Left lung (tissue), 10 donors: ENCODE results near the gene SLC6A13. TPM values are rescaled to one million over a fixed set of nuclear protein-coding genes. Genes with fewer than 3 reads are reported as not detected.

Experiments used
- ATAC-seq: fragments of 200-7000 bp; cut with Tn5 transposase; one replicate; pipeline ENCODE4 v1.9.1; 2020; ENCODE audit warnings: moderate library complexity
- DNase-seq, 4 donors: peaks; one replicate each; pipeline ENCODE4 v3.0.0-alpha.2; 2013 to 2020
- H3K27ac ChIP-seq, 2 donors: fragments of 200-600 bp; sonication (generic) in 1 of 2; one replicate each; pipeline versions ENCODE4 v1.5.0 to v1.8.0; 2020 to 2021
- H3K27me3 ChIP-seq, 2 donors: fragments of 200-600 bp; sonication (generic) in 1 of 2; one replicate each; pipeline versions ENCODE4 v1.5.0 to v1.8.0; 2020 to 2021
- H3K36me3 ChIP-seq, 2 donors: fragments of 200-600 bp; sonication (generic) in 1 of 2; one replicate each; pipeline versions ENCODE4 v1.5.0 to v1.8.0; 2020 to 2021
- H3K4me1 ChIP-seq, 2 donors: fragments of 200-600 bp; one replicate each; pipeline ENCODE4 v1.8.0; 2021
- H3K4me3 ChIP-seq, 2 donors: fragments of 200-600 bp; sonication (generic) in 1 of 2; one replicate each; pipeline versions ENCODE4 v1.5.0 to v1.8.0; 2020 to 2021; ENCODE audit warnings: mild to moderate bottlenecking in 1 of 2
- H3K9me3 ChIP-seq, 2 donors: fragments of 200-600 bp; sonication (generic) in 1 of 2; one replicate each; pipeline versions ENCODE4 v1.5.0 to v1.8.0; 2020 to 2021
- CTCF ChIP-seq, 2 donors: fragments of 200-600 bp; sonication (generic) in 1 of 2; IDR thresholded peaks; one replicate each; pipeline versions ENCODE4 v1.5.0 to v1.8.0; 2021; ENCODE audit warnings: antibody characterized with exemption in 2 of 2
- intact Hi-C, 2 donors: fragments of 100-400 bp; cut with DNase I; formaldehyde crosslinking; loops; one replicate each; pipeline versions ENCODE4 v1.11.2 to v1.14.2; 2022
- polyA plus RNA-seq, 6 donors: library from polyadenylated mRNA; unstranded; fragments of 120-200 nt; gene quantifications; one replicate each; pipeline ENCODE4 v1.2.1, GENCODE V29; 2013; ENCODE audit not compliant: insufficient read length in 6 of 6
- total RNA-seq, 2 donors: library from RNA; stranded (reverse); fragmentation: NEBNext Ultra II Directional; extraction: Animal tissue kit (Norgen Biotek cat#: 25700); gene quantifications; one replicate each; pipeline ENCODE4 v1.2.1, GENCODE V29; 2021
- donor health status: DM: no; HTN: yes; CAD: no.
- donor health status: DM: no; HTN: no; CAD: no.

SLC6A13 gene
- total and polyA plus RNA-seq, 8 donors: 0.79 to 4.1 (median 2.5) TPM

GRCh38 chr12:264269-264668 is 1.6 kb upstream of the SLC6A13 start:
- Histone ChIP-seq H3K9me3 (no peaks in the 10 kb centered on the region), H3K4me1 (no peaks in the 10 kb centered on the region), H3K36me3 (no peaks in the 10 kb centered on the region), H3K27me3 (peaks cover 0 to 84% of the 10 kb centered on the region in 2 donors), H3K4me3 (no peak overlapping the region), H3K27ac (no peak overlapping the region)
- no peak for DNase-seq
- ATAC-seq: no peak
- TF ChIP-seq CTCF (IDR thresholded peaks at IDR 0.05): no peak
- intact Hi-C loops: no loop called here

- Histone ChIP-seq H3K36me3 (no peaks in the 10 kb centered on the region), H3K4me1 (no peaks in the 10 kb centered on the region), H3K27me3 (peaks cover 0 to 84% of the 10 kb centered on the region in 2 donors), H3K27ac (no peak overlapping the region), H3K9me3 (no peaks in the 10 kb centered on the region), H3K4me3 (no peak overlapping the region)
- no peak for TF ChIP-seq CTCF (IDR thresholded peaks at IDR 0.05)
- intact Hi-C loops: no loop called here
- ATAC-seq: no peak
- DNase-seq: no peak
Measured at GRCh38 chr12:263574-263973, 938 bp upstream of the SLC6A13 start.

GRCh38 chr12:262113-262512 is 523 bp downstream of the SLC6A13 start:
- no peak for TF ChIP-seq CTCF (IDR thresholded peaks at IDR 0.05)
- H3K4me3 ChIP-seq: no peak overlapping the region
- no peaks in the 10 kb centered on the region for H3K9me3 ChIP-seq
- no peaks in the 10 kb centered on the region for H3K4me1 ChIP-seq
- H3K27me3 ChIP-seq: peaks cover 0 to 87% of the 10 kb centered on the region in 2 donors
- ATAC-seq (no peak), DNase-seq (no peak)
- H3K27ac ChIP-seq: no peak overlapping the region
- H3K36me3 ChIP-seq: no peaks in the 10 kb centered on the region
- intact Hi-C loops: no loop called here

- no peaks in the 10 kb centered on the region for H3K4me1 ChIP-seq
- DNase-seq: no peak
- peaks cover 0 to 69% of the 10 kb centered on the region in 2 donors for H3K27me3 ChIP-seq
- no peak for TF ChIP-seq CTCF (IDR thresholded peaks at IDR 0.05)
- no peaks in the 10 kb centered on the region for H3K9me3 ChIP-seq
- no peak overlapping the region for H3K4me3 ChIP-seq
- no peaks in the 10 kb centered on the region for H3K36me3 ChIP-seq
- intact Hi-C loops: no loop called here
- no peak overlapping the region for H3K27ac ChIP-seq
- no peak for ATAC-seq
Measured at GRCh38 chr12:257521-258321, 4.9 kb downstream of the SLC6A13 start.

GRCh38 chr12:256958-257357 is 5.7 kb downstream of the SLC6A13 start:
- Histone ChIP-seq H3K9me3 (no peaks in the 10 kb centered on the region), H3K27me3 (peaks cover 0 to 62% of the 10 kb centered on the region in 2 donors), H3K4me1 (no peaks in the 10 kb centered on the region), H3K4me3 (no peak overlapping the region), H3K36me3 (no peaks in the 10 kb centered on the region), H3K27ac (no peak overlapping the region)
- intact Hi-C loops: no loop called here
- DNase-seq (no peak), ATAC-seq (no peak)
- TF ChIP-seq CTCF (IDR thresholded peaks at IDR 0.05): no peak
